HG03025 (cell line): ENCODE measurements around the gene CEP43.

ENCODE experiments used
- ATAC-seq: cut with Tn5 transposase; IDR thresholded peaks from one replicate; pipeline ENCODE4 v1.9.1; 2021; ENCODE audit warnings: mild to moderate bottlenecking, moderate library complexity; ENCODE audit not compliant: unreplicated experiment, low FRiP score

The CEP43 gene

DNA sequence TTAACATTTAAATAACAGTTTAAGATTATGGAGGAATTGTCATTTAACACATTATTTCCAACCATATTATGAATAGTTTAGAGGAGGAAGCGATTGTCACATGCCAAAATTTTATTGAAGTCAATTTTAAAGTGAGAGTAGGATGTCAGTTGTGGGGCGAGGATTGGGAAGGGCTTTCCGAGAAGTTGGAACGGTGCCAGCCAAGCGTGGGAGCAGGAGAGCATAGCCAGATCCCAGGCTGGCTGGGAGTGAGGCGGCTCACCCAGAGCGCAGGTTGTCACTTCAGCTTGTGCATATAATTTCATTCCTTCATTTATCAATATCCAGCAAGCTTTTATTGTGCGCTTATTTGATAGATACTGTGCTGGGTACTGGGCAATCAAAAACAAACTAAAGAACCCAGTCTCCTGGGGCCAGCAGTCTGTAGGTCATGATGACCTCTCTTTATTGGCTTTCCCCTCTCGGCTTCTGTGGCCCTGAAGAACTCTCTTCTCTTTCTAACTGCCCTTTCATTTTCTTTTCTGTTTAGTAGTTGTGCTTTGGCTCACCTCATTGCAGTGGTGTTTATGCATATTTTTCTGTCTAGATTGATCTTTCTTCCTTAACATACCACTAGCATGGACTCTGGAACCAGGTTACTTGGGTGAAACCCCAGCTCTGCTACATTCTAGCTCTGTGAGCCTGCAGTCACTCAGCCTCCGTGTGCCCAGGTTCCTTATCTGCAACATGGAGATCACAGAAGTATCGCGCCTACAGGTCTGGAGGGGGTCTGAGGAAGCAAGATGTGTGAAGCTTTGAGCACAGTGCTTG, 6.4 kb downstream of the CEP43 start:
- no peak for ATAC-seq

DNA sequence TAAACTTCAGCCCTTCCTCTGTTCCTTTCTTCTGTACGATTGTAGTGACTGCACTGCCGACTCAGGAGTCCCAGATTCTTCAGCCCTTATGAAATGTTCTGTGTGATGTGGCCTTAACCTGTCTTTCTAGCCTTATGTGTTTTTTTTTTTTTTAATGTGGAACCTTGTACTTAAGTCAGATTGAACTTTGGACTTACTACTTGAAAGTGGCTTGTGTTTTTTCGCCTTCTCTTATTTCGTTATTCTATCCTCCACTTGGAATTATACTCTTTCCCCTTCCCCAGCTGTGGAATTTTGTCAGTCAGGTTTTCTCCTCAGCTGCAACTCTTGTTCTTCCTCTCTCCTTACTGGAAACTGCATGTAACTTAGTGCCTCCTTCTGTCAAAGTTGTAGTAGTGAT, 8.8 kb downstream of the CEP43 start:
- no peak for ATAC-seq

- no peak for ATAC-seq
Observed at GRCh38 chr6:167013067-167013466, 13.9 kb downstream of the CEP43 start.

DNA sequence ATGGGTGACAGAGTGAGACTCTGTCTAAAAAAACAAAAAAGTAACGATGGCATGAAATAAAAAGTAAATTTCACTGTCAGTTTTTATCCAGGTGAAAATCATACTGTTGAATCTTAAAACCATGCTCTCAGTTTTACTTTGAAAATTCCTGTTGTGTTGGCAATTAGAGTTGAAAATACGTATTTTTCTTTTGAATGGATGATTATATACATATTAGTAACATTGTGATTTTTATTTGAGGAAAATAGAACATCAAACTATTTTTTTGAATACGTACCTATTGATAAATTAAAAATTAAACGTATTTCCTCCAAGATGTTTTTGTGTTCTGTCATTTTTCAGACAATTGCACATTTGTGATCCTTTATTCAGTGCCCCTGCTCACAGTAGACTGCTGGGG, 14.7 kb downstream of the CEP43 start:
- no peak for ATAC-seq

DNA sequence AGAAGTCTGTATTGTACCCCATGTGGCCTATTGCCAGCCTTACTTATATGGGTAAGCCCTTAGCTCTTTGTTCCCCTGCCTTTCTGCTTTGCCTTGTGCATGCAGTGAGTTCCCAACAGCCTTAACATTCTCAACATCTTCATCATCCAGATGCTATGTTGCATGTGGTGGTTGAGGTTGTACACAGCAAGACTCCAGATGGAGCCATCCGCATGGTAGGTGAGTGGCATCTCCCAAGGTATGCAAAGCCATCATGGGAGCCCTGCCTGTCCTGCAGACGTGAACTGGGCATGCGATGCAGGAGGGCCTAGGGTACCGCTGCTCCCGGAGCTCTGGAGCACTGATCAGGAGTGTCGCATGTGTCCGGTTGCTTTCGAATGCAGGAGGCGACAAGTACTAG, 16.1 kb downstream of the CEP43 start:
- ATAC-seq = no peak

- no peak for ATAC-seq
Observed at GRCh38 chr6:167020206-167020605, 21.0 kb downstream of the CEP43 start.

DNA sequence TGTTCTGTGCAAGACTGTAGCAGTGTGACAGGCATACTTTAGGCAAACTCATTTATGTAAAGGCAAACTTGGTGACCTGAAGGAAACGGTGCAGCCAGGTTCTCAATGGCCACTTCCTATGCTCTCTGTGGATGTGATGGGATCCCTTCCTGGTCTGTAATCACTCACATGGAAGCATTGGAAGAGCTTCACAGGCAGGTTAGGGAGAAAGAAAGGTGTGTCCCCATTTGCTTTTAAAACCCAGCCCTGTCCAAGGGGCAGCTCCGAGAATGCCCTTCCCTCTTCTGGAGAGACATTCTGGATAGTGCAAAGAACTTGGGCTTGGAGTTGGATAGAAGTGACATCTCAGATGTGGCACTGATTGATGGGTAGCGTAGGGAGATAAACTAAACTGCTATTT, 28.1 kb downstream of the CEP43 start:
- no peak for ATAC-seq

GRCh38 chr6:167027772-167028171, 28.6 kb downstream of the CEP43 start:
- no peak for ATAC-seq

DNA sequence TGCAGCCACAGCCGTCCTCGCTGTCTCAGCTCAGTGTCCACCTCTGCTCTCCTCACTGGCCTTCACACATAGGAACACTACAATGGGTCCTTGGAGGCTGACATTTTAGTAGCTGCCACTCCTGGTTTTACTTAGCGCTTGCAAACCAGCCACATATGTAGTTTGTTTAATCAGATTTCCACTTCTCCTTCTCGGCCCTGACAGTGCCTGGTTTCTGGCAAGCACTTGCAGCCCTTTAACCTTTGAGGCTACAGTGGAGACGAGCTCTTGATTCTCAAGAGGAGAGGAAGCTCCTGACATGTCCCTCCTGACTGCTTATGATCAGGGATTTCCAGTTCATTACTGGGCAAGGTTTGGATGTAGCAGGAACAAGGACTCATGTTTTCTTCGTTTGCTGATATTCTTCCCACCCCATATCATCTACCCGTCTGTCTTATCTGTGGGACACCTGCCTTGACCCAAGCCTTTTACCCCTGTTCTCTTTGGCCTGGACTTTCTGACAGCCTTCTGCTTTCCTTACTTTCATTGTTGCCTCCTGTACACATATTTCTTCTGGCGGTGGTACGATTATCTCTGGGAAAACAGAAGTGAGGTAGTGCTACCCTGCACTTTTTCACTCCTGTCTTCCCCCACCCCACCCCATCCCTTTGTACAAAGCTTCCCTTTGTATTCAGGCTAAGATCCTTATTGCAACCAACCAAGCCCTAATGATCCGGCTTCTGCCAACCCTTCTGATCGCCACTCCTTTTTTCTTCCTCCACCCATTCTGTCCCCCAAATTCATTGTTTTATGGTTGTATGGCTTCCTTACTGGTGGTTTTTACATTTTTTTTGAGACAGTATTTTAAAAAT, 31.2 kb downstream of the CEP43 start:
- ATAC-seq = no peak

- no peak for ATAC-seq
Observed at GRCh38 chr6:167031082-167031709, 32.0 kb downstream of the CEP43 start.

DNA sequence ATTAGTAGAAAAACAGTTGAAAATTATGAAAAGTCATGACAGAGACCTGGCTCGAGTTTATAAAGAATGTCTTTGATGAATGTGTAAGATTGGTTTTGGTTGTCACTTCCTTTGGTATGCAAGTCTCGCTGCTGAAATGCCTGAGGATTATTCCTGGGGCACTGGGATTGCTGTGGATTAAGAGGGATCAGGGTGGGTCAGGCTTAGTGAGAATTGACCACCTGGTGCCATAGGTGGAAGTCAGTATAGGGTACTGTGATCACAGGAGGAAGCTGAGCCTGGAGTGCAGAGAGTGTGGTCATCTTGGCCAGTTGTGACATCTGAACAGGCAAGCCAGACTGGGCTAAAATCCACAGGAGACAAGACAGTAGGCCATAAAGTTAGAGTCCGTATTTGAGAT, 34.9 kb downstream of the CEP43 start:
- ATAC-seq = no peak

DNA sequence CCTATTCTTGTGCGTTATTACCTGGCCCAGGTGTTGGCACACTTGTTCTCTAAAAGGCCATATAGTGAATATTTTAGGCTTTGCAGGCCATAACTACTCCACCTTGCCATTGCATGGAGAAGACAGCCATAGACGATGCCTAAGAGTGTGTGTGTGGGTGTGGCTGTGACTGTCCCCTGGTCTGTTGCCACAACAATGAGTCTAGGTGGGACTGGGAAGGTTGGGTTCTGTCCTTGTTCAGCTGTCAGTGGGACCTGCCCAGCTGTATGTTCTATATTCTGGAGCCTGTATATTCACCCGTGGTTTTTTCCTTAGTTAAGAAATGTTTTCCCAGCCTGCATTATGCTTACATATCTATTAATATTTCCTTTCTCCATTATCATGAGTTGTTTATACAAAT, 38.6 kb downstream of the CEP43 start:
- ATAC-seq = no peak

- ATAC-seq = no peak
Observed at GRCh38 chr6:167044696-167045095, 45.5 kb downstream of the CEP43 start.

- ATAC-seq = no peak
Observed at GRCh38 chr6:167045828-167046580, 46.8 kb downstream of the CEP43 start.

- peak; percentile 27 for ATAC-seq
Observed at GRCh38 chr6:167046861-167047495, 47.8 kb downstream of the CEP43 start.

- peak; percentile 85 for ATAC-seq
Observed at GRCh38 chr6:167047554-167047953, 48.4 kb downstream of the CEP43 start.
